ENCODE data around the gene AFF2.

The AFF2 gene

DNA sequence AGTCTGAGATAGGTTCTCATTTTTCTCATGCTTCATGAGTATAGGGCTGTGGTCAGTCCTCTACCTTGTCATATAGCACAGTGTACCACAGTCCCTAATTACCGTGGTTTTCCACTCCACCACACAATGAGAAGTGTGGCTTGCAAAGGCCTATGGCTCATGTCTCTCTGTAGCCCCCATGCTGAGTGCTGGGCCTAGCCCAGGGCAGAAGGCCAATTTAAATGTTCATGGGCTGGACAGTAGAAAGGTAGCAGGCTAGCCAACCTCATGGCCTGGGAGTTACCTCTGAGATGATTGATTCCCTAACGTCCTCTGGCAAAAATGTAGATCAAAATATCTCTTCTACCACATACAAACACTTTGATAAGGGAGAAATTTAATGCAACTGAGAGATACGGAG lies 222.5 kb downstream of the AFF2 start:
- 40% methylated on average over 1 of the region's 3 CpGs for whole genome bisulfite sequencing (ENCODE audit: insufficient coverage)
- H3K9me3 ChIP-seq (ENCODE audit: control extremely low read depth in 1 of 5, control insufficient read depth in 4 of 5, insufficient read depth in 2 of 5, low read depth in 1 of 5, low read length in 4 of 5), result no peaks in the 10 kb centered on the region
- no peaks in the 10 kb centered on the region for H3K36me3 ChIP-seq (ENCODE audit: control insufficient read depth in 4 of 4, insufficient read depth in 4 of 4, low read length in 3 of 4)
- H3K27ac ChIP-seq (ENCODE audit: insufficient read depth in 1 of 2, low read depth in 1 of 2, low read length in 2 of 2, poor library complexity in 1 of 2, severe bottlenecking in 2 of 2), result no peak overlapping the region
- no peak for DNase-seq
- ChIA-PET POLR2A (no interaction called here), CTCF (no interaction called here)
- H3K4me3 ChIP-seq (ENCODE audit: control insufficient read depth in 1 of 7, extremely low read depth in 1 of 7, insufficient read depth in 4 of 7, low read depth in 2 of 7, low read length in 6 of 7), result no peak overlapping the region
- H3K27me3 ChIP-seq (replicated peaks in 2 of 5; ENCODE audit: control insufficient read depth in 4 of 5, insufficient read depth in 5 of 5, low read length in 4 of 5), result no peaks in the 10 kb centered on the region
- no peaks in the 10 kb centered on the region for H3K4me1 ChIP-seq (ENCODE audit: control extremely low read depth in 1 of 4, control insufficient read depth in 4 of 4, insufficient read depth in 4 of 4, low read length in 3 of 4)

DNA sequence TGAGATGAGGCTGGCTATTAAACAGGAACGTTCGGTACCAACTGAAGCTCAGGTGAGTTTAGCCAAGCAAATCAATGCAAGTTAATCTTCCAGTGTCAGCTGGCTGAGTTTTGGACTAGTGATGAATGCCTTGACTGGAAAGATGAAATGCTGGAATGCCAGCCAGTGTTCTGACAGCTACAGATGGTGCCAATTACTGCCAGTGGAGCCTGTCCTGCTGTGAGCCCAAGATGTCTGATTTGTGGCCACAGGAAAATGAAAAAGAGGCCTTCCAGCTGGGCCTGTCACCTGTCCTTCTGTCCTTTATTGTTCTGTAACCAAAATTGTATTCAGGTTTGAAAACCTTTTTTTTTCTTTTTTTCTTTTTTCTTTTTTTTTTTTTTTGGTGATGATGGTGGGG lies 223.1 kb downstream of the AFF2 start:
- Histone ChIP-seq H3K4me3 (ENCODE audit: control insufficient read depth in 1 of 7, extremely low read depth in 1 of 7, insufficient read depth in 4 of 7, low read depth in 2 of 7, low read length in 6 of 7) (no peak overlapping the region), H3K4me1 (ENCODE audit: control extremely low read depth in 1 of 4, control insufficient read depth in 4 of 4, insufficient read depth in 4 of 4, low read length in 3 of 4) (no peaks in the 10 kb centered on the region), H3K9me3 (ENCODE audit: control extremely low read depth in 1 of 5, control insufficient read depth in 4 of 5, insufficient read depth in 2 of 5, low read depth in 1 of 5, low read length in 4 of 5) (no peaks in the 10 kb centered on the region), H3K27me3 (replicated peaks in 2 of 5; ENCODE audit: control insufficient read depth in 4 of 5, insufficient read depth in 5 of 5, low read length in 4 of 5) (no peaks in the 10 kb centered on the region), H3K27ac (ENCODE audit: insufficient read depth in 1 of 2, low read depth in 1 of 2, low read length in 2 of 2, poor library complexity in 1 of 2, severe bottlenecking in 2 of 2) (no peak overlapping the region), H3K36me3 (ENCODE audit: control insufficient read depth in 4 of 4, insufficient read depth in 4 of 4, low read length in 3 of 4) (no peaks in the 10 kb centered on the region)
- WGBS (ENCODE audit: insufficient coverage), result 96% methylated on average over 2 of the region's 2 CpGs
- POLR2A ChIA-PET, result no interaction called here
- no peak for DNase-seq
- CTCF ChIA-PET, result no interaction called here

DNA sequence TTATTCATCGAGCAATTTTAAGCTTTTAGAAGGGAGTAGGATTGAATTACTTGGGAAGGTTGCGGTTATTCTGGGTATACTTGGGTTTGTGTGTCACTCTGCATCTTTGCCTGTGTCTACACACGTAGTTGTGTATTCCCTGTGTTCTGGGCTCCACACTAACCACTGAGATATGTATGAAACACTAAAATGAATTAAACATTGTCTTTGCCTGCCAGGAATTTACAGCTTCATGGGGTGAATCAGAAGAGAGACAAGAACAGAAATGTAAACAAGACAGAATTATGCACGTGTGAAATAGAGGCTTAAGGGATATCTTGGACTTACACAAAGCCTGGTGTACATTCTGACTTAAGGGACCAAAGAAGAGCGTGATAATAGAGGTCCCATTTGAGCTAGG lies 228.5 kb downstream of the AFF2 start:
- H3K9me3 ChIP-seq (ENCODE audit: control extremely low read depth in 1 of 5, control insufficient read depth in 4 of 5, insufficient read depth in 2 of 5, low read depth in 1 of 5, low read length in 4 of 5), result no peaks in the 10 kb centered on the region
- no peak overlapping the region for H3K4me3 ChIP-seq (ENCODE audit: control insufficient read depth in 1 of 7, extremely low read depth in 1 of 7, insufficient read depth in 4 of 7, low read depth in 2 of 7, low read length in 6 of 7)
- 80% methylated on average over 2 of the region's 5 CpGs for WGBS (ENCODE audit: insufficient coverage)
- POLR2A ChIA-PET, result no interaction called here
- no peaks in the 10 kb centered on the region for H3K27me3 ChIP-seq (replicated peaks in 2 of 5; ENCODE audit: control insufficient read depth in 4 of 5, insufficient read depth in 5 of 5, low read length in 4 of 5)
- CTCF ChIA-PET, result no interaction called here
- no peak for DNase-seq
- H3K27ac ChIP-seq (ENCODE audit: insufficient read depth in 1 of 2, low read depth in 1 of 2, low read length in 2 of 2, poor library complexity in 1 of 2, severe bottlenecking in 2 of 2), result no peak overlapping the region
- H3K4me1 ChIP-seq (ENCODE audit: control extremely low read depth in 1 of 4, control insufficient read depth in 4 of 4, insufficient read depth in 4 of 4, low read length in 3 of 4), result peaks cover 0 to 3% (median 0%) of the 10 kb centered on the region in 4 experiments
- no peaks in the 10 kb centered on the region for H3K36me3 ChIP-seq (ENCODE audit: control insufficient read depth in 4 of 4, insufficient read depth in 4 of 4, low read length in 3 of 4)

DNA sequence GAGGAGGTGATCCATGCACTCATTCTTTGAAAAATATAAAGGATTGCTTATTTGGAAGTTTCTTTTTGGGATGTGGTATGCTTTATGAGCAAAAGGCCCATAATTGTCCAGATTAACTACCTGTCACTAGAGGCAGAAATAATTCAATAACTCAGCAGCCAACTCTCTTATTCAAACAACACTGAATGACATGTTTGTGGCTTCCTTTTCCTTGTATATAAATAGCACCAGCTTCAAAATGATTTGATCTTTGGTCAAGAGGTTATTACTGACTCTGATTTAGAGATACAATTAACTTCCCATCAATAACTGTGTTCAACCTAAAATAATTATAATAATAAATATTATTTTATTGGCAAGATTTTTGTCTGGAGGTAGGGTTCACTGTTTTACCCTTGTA lies 232.3 kb downstream of the AFF2 start:
- no peaks in the 10 kb centered on the region for H3K27me3 ChIP-seq (replicated peaks in 2 of 5; ENCODE audit: control insufficient read depth in 4 of 5, insufficient read depth in 5 of 5, low read length in 4 of 5)
- CTCF ChIA-PET, result no interaction called here
- POLR2A ChIA-PET, result no interaction called here

DNA sequence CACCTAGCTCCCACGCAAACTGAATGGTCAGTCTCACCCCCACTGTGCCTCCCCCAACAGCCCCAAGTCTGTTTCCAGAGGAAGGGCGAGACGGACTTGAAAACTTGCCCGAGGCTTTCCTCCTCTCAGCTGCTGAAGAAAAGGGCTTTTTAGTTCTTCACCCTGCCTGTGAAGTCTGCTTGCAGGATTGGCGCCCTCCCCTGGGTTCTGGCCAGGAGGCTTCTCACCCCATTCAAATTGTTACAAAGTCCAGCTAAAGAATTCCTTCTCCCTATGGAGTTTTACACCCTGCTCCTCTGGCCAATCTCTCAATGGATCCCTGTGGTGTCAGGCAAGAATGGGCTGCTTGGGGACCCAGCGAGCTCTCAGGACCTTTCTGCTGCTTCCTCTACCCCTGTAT lies 241.0 kb downstream of the AFF2 start:
- 66% methylated on average over 6 of the region's 6 CpGs for WGBS (ENCODE audit: insufficient coverage)
- no peaks in the 10 kb centered on the region for H3K36me3 ChIP-seq (ENCODE audit: control insufficient read depth in 4 of 4, insufficient read depth in 4 of 4, low read length in 3 of 4)
- peaks cover 0 to 2% (median 0%) of the 10 kb centered on the region in 5 experiments for H3K9me3 ChIP-seq (ENCODE audit: control extremely low read depth in 1 of 5, control insufficient read depth in 4 of 5, insufficient read depth in 2 of 5, low read depth in 1 of 5, low read length in 4 of 5)
- H3K4me3 ChIP-seq (ENCODE audit: control insufficient read depth in 1 of 7, extremely low read depth in 1 of 7, insufficient read depth in 4 of 7, low read depth in 2 of 7, low read length in 6 of 7), result no peak overlapping the region
- no peaks in the 10 kb centered on the region for H3K4me1 ChIP-seq (ENCODE audit: control extremely low read depth in 1 of 4, control insufficient read depth in 4 of 4, insufficient read depth in 4 of 4, low read length in 3 of 4)
- ChIA-PET CTCF (no interaction called here), POLR2A (no interaction called here)
- H3K27me3 ChIP-seq (replicated peaks in 2 of 5; ENCODE audit: control insufficient read depth in 4 of 5, insufficient read depth in 5 of 5, low read length in 4 of 5), result no peaks in the 10 kb centered on the region
- no peak overlapping the region for H3K27ac ChIP-seq (ENCODE audit: insufficient read depth in 1 of 2, low read depth in 1 of 2, low read length in 2 of 2, poor library complexity in 1 of 2, severe bottlenecking in 2 of 2)
- DNase-seq, result no peak

More for the DNA sequence above, 232.3 kb downstream of the AFF2 start:
- H3K9me3 ChIP-seq (ENCODE audit: control extremely low read depth in 1 of 5, control insufficient read depth in 4 of 5, insufficient read depth in 2 of 5, low read depth in 1 of 5, low read length in 4 of 5), result no peaks in the 10 kb centered on the region
- no peak overlapping the region for H3K4me3 ChIP-seq (ENCODE audit: control insufficient read depth in 1 of 7, extremely low read depth in 1 of 7, insufficient read depth in 4 of 7, low read depth in 2 of 7, low read length in 6 of 7)
- DNase-seq, result no peak
- peaks cover 0 to 3% (median 0%) of the 10 kb centered on the region in 4 experiments for H3K4me1 ChIP-seq (ENCODE audit: control extremely low read depth in 1 of 4, control insufficient read depth in 4 of 4, insufficient read depth in 4 of 4, low read length in 3 of 4)
- no peak overlapping the region for H3K27ac ChIP-seq (ENCODE audit: insufficient read depth in 1 of 2, low read depth in 1 of 2, low read length in 2 of 2, poor library complexity in 1 of 2, severe bottlenecking in 2 of 2)
- no peaks in the 10 kb centered on the region for H3K36me3 ChIP-seq (ENCODE audit: control insufficient read depth in 4 of 4, insufficient read depth in 4 of 4, low read length in 3 of 4)

DNA sequence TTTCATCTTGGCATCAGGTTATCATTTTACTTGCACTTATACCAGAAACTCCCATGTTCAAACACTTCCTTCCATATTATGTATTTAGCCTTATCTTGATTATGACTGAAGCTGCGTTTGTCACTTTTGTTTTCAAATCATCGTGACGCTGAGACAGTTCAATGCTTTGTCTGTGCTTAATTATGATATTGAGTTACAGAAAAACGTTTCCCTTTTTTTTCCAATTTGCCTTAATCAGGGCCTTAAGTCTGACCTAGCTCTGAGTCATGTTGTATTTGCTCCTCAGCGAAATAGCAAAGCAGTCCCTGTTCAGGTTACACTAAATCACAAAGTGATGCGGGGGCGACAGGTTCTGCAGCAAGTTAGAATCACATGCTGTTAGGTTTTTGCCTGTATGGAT lies 254.7 kb downstream of the AFF2 start:
- H3K4me3 ChIP-seq (ENCODE audit: control insufficient read depth in 1 of 7, extremely low read depth in 1 of 7, insufficient read depth in 4 of 7, low read depth in 2 of 7, low read length in 6 of 7), result no peak overlapping the region
- no peaks in the 10 kb centered on the region for H3K9me3 ChIP-seq (ENCODE audit: control extremely low read depth in 1 of 5, control insufficient read depth in 4 of 5, insufficient read depth in 2 of 5, low read depth in 1 of 5, low read length in 4 of 5)
- CTCF ChIA-PET, result no interaction called here
- no peaks in the 10 kb centered on the region for H3K4me1 ChIP-seq (ENCODE audit: control extremely low read depth in 1 of 4, control insufficient read depth in 4 of 4, insufficient read depth in 4 of 4, low read length in 3 of 4)
- POLR2A ChIA-PET, result no interaction called here
- H3K36me3 ChIP-seq (ENCODE audit: control insufficient read depth in 4 of 4, insufficient read depth in 4 of 4, low read length in 3 of 4), result no peaks in the 10 kb centered on the region
- H3K27ac ChIP-seq (ENCODE audit: insufficient read depth in 1 of 2, low read depth in 1 of 2, low read length in 2 of 2, poor library complexity in 1 of 2, severe bottlenecking in 2 of 2), result no peak overlapping the region
- WGBS (ENCODE audit: insufficient coverage), result 76% methylated on average over 4 of the region's 7 CpGs
- H3K27me3 ChIP-seq (replicated peaks in 2 of 5; ENCODE audit: control insufficient read depth in 4 of 5, insufficient read depth in 5 of 5, low read length in 4 of 5), result no peaks in the 10 kb centered on the region
- DNase-seq, result no peak

DNA sequence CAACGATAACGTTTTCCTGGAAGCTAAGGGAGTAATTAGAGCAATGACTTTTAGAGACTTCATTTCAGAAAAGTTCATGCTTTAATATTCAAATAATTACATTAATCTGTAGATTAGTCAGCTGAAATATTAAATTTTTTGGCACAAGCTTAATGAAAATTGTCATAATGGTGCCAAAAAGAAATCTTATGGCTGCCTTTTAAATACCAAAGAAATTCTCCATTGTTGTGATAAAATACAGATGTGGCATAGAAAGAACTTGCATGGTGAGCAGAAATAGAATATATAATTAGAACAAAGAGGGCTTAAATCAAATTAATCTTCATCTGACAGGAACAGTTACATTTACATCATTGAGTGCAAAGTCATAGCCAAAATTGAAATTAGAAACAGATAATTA lies 263.5 kb downstream of the AFF2 start:
- no peak overlapping the region for H3K4me3 ChIP-seq (ENCODE audit: control insufficient read depth in 1 of 7, extremely low read depth in 1 of 7, insufficient read depth in 4 of 7, low read depth in 2 of 7, low read length in 6 of 7)
- H3K27ac ChIP-seq (ENCODE audit: insufficient read depth in 1 of 2, low read depth in 1 of 2, low read length in 2 of 2, poor library complexity in 1 of 2, severe bottlenecking in 2 of 2), result no peak overlapping the region
- no peaks in the 10 kb centered on the region for H3K36me3 ChIP-seq (ENCODE audit: control insufficient read depth in 4 of 4, insufficient read depth in 4 of 4, low read length in 3 of 4)
- no CpG with 5 or more reads among the region's 2 CpGs for WGBS (ENCODE audit: insufficient coverage)
- CTCF ChIA-PET, result no interaction called here
- H3K27me3 ChIP-seq (replicated peaks in 2 of 5; ENCODE audit: control insufficient read depth in 4 of 5, insufficient read depth in 5 of 5, low read length in 4 of 5), result no peaks in the 10 kb centered on the region
- no peaks in the 10 kb centered on the region for H3K4me1 ChIP-seq (ENCODE audit: control extremely low read depth in 1 of 4, control insufficient read depth in 4 of 4, insufficient read depth in 4 of 4, low read length in 3 of 4)
- POLR2A ChIA-PET, result no interaction called here
- H3K9me3 ChIP-seq (ENCODE audit: control extremely low read depth in 1 of 5, control insufficient read depth in 4 of 5, insufficient read depth in 2 of 5, low read depth in 1 of 5, low read length in 4 of 5), result no peaks in the 10 kb centered on the region
- no peak for DNase-seq

GRCh38 chrX:148768296-148768695 lies 267.9 kb downstream of the AFF2 start:
- DNase-seq, result no peak
- ChIA-PET POLR2A (no interaction called here), CTCF (no interaction called here)
- Histone ChIP-seq H3K27ac (ENCODE audit: insufficient read depth in 1 of 2, low read depth in 1 of 2, low read length in 2 of 2, poor library complexity in 1 of 2, severe bottlenecking in 2 of 2) (no peak overlapping the region), H3K4me1 (ENCODE audit: control extremely low read depth in 1 of 4, control insufficient read depth in 4 of 4, insufficient read depth in 4 of 4, low read length in 3 of 4) (no peaks in the 10 kb centered on the region), H3K4me3 (ENCODE audit: control insufficient read depth in 1 of 7, extremely low read depth in 1 of 7, insufficient read depth in 4 of 7, low read depth in 2 of 7, low read length in 6 of 7) (no peak overlapping the region), H3K27me3 (replicated peaks in 2 of 5; ENCODE audit: control insufficient read depth in 4 of 5, insufficient read depth in 5 of 5, low read length in 4 of 5) (no peaks in the 10 kb centered on the region), H3K36me3 (ENCODE audit: control insufficient read depth in 4 of 4, insufficient read depth in 4 of 4, low read length in 3 of 4) (no peaks in the 10 kb centered on the region), H3K9me3 (ENCODE audit: control extremely low read depth in 1 of 5, control insufficient read depth in 4 of 5, insufficient read depth in 2 of 5, low read depth in 1 of 5, low read length in 4 of 5) (no peaks in the 10 kb centered on the region)
- WGBS (ENCODE audit: insufficient coverage), result 100% methylated on average over 1 of the region's 3 CpGs
